IPS-NIHi7 (cell line): ENCODE results near the gene CHAC2.
"Not testable (repeated sequence)": the region's sequence is repeated elsewhere in the genome, so short reads cannot be mapped to it uniquely, and the experiment has no call there.

Experiments used
- DNase-seq: peaks from one replicate; pipeline ENCODE4 v3.0.0; 2012; ENCODE audit warnings: mixed read lengths; ENCODE audit errors: extremely low spot score

Gene CHAC2

GRCh38 chr2:53767405-53768241 lies at the start of gene CHAC2:
Gene CHAC2, plus strand, starts transcription at chr2:53767804. Its CDS starts 83 bp downstream, at chr2:53767887.
- DNase-seq = peak; percentile 86

- DNase-seq = not testable (repeated sequence)
Measured at GRCh38 chr2:53720944-53721343, 46.7 kb upstream of the CHAC2 start.

- no peak for DNase-seq
Measured at GRCh38 chr2:53724536-53724935, 43.1 kb upstream of the CHAC2 start.

GRCh38 chr2:53725662-53726061 lies 41.9 kb upstream of the CHAC2 start:
- DNase-seq = no peak

- DNase-seq = no peak
Measured at GRCh38 chr2:53727921-53728320, 39.7 kb upstream of the CHAC2 start.

- no peak for DNase-seq
Measured at GRCh38 chr2:53729143-53729762, 38.4 kb upstream of the CHAC2 start.

GRCh38 chr2:53737091-53737490 lies 30.5 kb upstream of the CHAC2 start:
- no peak for DNase-seq

- no peak for DNase-seq
Measured at GRCh38 chr2:53739032-53739431, 28.6 kb upstream of the CHAC2 start.

- peak; percentile 12 for DNase-seq
Measured at GRCh38 chr2:53740170-53740569, 27.4 kb upstream of the CHAC2 start.

GRCh38 chr2:53744395-53745065 lies 23.1 kb upstream of the CHAC2 start:
- DNase-seq = no peak

GRCh38 chr2:53750041-53750768 lies 17.4 kb upstream of the CHAC2 start:
- no peak for DNase-seq

GRCh38 chr2:53751728-53752127 lies 15.9 kb upstream of the CHAC2 start:
- DNase-seq = no peak

- DNase-seq = no peak
Measured at GRCh38 chr2:53752385-53752784, 15.2 kb upstream of the CHAC2 start.

- DNase-seq = no peak
Measured at GRCh38 chr2:53753041-53753440, 14.6 kb upstream of the CHAC2 start.

- DNase-seq = no peak
Measured at GRCh38 chr2:53755121-53755520, 12.5 kb upstream of the CHAC2 start.

GRCh38 chr2:53756644-53757043 lies 11.0 kb upstream of the CHAC2 start:
- DNase-seq = no peak

GRCh38 chr2:53757206-53757605 lies 10.4 kb upstream of the CHAC2 start:
- DNase-seq = not testable (repeated sequence)

- no peak for DNase-seq
Measured at GRCh38 chr2:53765767-53766166, 1.8 kb upstream of the CHAC2 start.

GRCh38 chr2:53768242-53768542 lies 588 bp downstream of the CHAC2 start:
- no peak for DNase-seq

- no peak for DNase-seq
Measured at GRCh38 chr2:53769318-53769945, 1.8 kb downstream of the CHAC2 start.

- no peak for DNase-seq
Measured at GRCh38 chr2:53770264-53770663, 2.7 kb downstream of the CHAC2 start.

- no peak for DNase-seq
Measured at GRCh38 chr2:53777134-53777533, 9.5 kb downstream of the CHAC2 start.
